Activated CD4-positive, alpha-beta T cell treated with anti-CD3 and anti-CD28 coated beads for 4 hours (primary cell): Measurements from ENCODE around the gene CHTF8.
"Not testable (repeated sequence)": the region's sequence is repeated elsewhere in the genome, so short reads cannot be mapped to it uniquely, and the experiment has no call there.

Experiments
- DNase-seq, 2 donors: peaks; one replicate each; pipeline ENCODE4 v3.0.0-alpha.2; 2020

CHTF8 gene

DNA sequence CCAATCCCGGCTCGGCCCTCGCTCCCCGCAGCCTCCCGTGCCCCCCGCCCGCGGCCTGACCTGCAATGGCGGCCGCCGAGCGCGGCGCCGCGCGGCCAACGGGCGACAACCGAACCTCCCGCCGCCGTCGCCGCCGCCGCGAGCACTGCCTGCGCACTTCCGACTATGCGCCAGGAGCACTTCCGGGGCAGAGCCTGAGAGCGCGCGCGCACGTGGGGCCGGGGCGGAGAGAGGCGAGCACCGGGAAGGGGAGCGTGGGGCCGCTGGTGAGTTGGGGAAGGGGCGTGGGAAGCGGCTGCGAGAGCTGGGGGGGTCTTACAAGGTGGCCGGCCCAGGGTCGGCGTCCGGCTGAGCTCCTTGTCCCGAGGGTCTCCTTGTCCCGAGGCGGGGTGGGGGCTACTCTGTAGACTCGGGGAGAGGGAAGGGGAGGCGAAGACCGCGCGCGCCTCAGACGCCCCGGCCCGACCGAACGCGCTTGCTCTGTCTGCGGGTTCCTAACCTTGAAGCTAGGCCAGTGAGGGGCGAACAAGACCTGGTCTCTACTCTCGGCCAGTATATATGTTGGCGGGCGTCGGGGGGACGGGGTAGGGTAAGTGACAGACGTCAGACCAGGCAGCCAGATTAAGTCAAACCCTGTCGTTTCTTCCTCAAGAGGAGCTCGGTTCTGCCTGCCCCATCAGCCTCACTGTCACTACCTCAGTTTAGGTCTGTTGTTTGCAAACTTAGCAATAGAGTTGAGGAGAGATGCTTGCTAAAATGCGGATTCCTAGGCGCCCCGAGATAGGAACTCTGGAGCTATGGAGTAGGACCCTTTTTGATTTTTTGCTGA, at the start of gene CHTF8, which contains the start of gene UTP4:
Gene CHTF8, minus strand, starts transcription at position 165 of the 829 bp plus-strand sequence. CDS start 11,130 bp downstream, outside the sequence.
Gene UTP4, plus strand, starts transcription at position 226 of the 829 bp plus-strand sequence. CDS start 811 bp downstream, outside the sequence.
- DNase-seq: peak; percentile 83 to 86

DNA sequence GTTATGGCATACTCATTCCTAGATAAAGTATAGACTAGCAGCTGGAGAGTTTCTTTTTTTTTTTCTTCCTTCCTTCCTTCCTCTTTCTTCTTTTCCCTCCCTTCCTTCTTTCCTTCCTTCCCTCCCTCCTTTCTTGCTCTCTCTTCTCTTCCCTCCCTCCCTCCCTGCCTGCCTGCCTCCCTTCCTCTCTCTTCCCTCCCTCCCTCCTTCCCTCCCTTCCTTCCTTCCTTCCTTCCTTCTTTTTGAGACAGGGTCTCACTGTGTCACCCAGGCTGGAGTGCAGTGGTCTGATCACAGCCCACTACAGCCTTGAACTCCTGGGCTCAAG, 47.6 kb upstream of the CHTF8 start:
- DNase-seq: no peak

DNA sequence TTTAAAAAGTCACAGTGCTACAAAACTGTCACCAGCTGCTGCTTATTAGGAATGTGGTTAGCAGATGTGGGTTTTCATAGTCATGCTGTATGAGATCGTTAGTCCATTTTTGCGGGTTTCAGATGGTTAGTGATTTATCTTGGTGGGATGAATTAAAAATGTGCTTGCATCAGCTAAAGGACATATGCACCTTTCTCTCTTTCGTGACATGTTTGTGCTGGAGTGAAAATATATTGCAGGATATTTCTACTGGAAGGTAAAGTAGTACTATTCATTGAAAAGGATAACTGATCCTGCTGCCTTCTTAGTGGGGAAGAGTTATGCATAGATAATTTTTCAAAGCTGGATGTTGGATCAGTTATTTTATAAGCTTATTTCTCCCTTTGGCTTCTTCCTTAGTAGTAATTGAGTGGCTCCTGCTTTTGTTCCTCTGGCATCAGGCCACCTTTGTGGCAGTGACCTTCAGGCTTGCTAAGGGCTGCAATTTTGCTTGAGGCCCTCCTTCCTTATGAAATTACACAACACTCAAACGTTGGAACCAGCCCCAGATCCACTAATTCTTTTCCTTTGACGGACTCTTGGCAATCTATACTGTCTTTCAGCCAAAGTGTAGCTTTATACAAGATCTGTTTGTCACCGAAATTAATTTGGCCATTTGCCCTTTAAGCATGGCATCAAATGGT, 47.1 kb upstream of the CHTF8 start:
- DNase-seq: no peak

DNA sequence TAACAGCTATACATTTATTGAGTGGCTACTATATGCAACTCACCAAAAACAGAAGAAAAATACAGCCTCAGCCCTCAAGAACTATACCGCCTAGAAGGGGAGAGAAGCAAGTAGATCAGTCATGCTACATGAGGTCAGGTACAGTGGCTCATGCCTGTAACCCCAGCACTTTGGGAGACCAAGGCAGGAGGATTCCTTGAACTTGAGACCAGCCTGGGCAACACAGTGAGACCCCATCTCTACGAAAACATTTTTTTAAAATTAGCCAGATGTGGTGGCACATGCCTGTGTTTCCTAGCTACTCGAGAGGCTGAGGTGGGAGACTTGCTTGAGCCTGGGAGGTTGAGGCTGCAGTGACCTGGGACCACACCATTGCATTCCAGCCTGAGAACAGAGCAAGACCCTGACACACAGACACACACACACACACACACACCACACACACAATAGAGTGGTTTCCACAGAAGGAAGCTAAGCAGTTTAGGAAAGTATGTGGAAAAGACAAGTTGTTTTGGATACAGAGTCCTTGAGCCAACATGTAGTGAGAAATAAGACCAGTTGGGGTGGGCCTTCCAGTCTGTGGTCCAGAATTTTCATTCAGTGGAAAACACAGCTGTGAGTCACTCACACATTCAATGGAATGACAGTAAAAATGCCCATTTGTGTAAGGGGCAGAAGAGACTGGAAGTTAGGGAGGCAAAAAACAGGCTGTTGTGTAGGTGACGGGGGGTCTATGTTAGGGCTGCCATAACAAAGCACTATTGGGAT, 43.8 kb upstream of the CHTF8 start:
- no peak for DNase-seq

DNA sequence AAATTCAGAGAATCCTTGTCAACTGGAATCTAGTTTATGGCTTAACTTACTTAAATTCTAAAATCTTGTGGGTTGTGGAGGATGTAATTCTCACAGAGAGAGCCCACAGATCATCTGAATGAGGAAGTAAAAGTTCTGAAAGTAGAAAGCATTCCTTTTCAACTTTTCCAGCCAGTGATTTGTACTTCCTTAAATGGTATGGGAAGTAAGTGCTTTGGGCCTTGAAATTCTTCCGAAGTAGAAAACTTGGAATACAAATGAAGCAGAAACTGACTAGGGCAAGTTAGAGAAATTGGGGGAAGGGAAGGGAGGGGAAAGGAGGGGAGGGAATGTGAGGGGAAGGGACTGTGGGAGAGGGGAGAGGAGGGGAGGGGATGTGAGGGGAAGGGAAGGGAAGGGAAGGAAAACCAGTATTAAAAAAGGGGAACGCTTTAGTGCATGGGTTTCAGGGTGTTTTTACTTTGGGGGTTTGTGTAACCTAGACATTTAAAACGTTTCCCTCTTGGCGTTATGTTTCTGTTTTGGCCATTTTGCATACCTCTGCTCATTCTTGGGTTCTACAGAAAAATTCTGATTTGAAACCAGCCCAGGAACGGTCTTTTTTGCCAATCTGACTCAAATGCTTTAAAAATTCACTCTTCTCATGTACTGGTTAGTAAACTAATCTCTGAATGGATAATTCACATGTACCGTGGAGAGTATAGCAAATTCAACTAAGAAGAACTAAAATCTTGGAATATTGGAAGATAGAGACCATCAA, 39.1 kb upstream of the CHTF8 start:
- no peak for DNase-seq

- DNase-seq: no peak
Observed at GRCh38 chr16:69169607-69170352, 37.4 kb upstream of the CHTF8 start.

DNA sequence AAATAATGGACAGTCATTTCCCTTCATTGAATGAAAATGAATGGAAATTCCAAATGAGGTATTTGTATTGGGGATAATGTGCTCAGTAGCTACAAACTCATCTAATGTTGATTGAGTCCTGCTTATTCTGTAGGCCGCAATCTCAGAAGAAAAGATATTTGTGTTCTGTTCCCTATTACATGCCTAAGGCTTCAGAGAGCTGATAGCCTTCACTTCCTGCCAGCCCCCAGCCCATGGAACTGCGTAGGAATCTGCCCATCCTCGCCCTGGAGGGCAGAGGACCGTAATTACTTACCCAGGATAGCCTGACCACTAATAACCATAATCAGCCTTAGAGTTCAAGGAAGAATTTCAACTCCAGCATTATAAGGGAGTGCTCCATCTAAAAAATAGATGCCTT, 36.7 kb upstream of the CHTF8 start:
- no peak for DNase-seq

DNA sequence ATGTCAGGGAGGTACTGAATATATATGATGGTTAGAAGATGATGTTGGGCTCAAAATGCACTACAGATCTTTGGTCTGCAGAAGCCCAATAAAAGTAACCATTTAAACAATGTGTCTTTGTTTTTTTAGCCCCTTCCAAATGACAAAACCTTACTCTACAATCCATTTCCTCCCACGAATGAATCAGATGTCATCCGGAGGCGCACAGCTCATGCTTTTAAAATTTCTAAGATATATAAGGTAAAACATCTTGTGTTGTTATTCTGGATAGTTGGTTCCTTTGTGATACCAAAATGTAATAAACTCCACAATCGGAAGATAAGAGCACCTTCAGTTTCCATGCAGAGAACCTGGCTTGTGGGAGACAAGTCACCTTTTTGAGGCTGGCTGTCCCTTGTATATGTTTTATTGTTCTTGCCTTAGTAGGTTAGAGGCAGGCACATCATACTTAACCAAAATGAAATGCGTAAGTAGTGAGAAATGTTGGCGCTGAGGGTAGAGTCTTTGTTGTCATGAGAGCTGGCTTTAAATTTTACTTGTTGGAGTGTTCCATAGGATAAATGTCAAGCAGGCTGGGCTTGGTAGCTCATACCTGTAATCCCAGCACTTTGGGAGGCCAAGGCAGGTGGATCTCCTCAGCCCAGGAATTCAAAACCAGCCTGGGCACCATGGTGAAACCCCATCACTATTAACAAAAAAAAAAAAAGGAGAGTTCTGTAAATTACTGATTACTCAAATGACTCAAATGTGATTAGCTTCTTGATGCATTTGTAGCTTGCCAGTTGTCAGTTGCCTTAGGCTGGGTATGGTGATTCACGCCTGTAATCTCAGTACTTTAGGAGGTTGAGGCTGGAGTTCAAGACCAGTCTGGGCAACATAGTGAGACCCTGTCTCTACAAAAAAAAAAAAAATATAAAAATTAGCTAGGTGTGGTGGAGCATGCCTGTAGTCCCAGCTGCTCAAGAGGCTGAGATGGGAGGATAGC, 34.9 kb upstream of the CHTF8 start:
- DNase-seq: no peak

- DNase-seq: peak; percentile 72 to 83
Observed at GRCh38 chr16:69166221-69166833, 33.9 kb upstream of the CHTF8 start.

DNA sequence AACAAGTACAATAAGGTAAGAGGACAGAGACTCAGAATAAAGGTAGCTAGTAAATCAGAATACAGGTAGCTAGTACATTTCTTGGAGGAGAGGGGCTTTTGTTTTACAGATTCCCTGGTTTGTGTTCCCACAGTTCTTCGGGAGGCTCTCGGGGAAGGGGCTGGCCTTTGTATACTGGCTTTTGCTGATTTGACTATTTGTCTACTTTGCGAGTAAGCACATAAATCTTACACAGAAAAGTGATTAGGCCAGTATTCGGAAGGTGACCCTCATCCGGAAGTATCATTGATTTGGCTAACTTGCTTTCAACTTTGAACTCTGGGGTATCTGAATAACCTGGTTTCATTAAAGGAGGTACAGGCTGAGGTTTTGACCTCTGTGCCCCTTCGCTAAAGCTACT, 33.2 kb upstream of the CHTF8 start:
- no peak for DNase-seq

DNA sequence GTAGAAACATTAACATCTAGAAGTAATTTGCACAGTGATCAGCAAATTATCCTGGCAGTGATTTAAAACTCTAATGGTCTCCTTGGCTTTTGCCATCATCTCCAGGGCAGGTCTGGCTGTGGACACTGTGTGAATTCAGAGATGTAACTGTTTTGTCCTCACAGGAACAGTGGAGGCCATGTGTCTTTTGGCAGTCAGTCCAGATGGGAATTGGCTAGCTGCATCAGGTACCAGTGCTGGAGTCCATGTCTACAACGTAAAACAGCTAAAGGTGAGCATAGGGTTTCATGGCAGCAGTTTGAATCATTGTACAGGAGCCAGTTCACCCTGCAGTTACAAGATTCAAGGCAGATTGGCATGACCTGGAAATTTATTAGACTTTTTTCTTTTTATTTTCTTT, 27.8 kb upstream of the CHTF8 start:
- DNase-seq: no peak

DNA sequence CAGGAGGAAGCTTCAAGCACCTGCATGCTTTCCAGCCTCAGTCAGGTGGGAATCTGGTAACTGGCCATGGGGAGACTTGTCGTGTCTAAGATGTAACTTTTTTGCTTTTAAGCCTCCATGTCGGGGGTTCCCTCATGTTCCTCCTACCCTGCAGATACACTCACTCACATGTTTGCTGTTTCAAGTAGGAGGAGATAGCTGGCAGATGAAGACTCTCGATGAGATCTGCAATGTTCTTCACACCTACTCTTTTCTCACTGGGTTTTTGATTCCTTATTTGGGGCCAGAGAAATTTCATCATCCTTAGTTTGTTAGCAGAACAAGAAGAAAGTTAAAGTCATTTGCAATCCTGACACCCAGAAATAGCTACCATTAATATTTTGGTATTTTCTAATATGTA, 24.8 kb upstream of the CHTF8 start:
- DNase-seq: no peak

- peak; percentile 40 to 65 for DNase-seq
Observed at GRCh38 chr16:69150146-69150865, 17.9 kb upstream of the CHTF8 start.

GRCh38 chr16:69149621-69150020, 17.2 kb upstream of the CHTF8 start:
- DNase-seq: not testable (repeated sequence)

- DNase-seq: no peak
Observed at GRCh38 chr16:69145658-69146057, 13.3 kb upstream of the CHTF8 start.

DNA sequence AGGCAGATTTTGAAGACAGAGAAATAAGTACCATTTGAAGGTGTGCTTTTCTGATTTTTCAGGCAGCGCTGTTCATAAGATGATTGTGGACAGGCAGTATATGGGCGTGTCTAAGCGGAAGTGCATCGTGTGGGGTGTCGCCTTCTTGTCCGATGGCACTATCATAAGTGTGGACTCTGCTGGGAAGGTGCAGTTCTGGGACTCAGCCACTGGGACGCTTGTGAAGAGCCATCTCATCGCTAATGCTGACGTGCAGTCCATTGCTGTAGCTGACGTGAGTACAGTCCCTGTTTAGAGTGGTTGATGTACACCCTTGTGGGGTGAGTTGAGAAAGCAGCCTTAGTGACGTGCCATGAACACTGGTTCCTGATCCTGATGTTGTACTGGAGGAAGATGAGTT, 10.7 kb upstream of the CHTF8 start:
- DNase-seq: no peak

DNA sequence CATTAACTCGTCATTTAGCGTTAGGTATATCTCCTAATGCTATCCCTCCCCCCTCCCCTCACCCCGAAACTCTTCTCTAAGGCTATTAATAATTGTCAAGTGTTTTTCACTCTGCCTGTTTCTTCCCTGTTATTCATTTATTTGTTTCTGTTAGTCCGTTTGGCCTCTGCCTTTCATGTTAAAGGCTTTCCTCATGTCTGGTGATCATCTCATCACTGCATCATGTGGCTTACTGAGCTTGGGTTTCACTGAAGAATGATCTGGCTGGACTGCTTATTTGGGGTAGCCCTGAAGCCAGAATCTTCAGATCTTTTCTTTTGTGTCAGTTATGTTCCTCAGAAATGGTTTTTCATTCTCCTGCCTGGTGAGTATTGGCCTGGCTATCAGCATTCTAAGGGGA, 9.5 kb upstream of the CHTF8 start:
- DNase-seq: no peak

GRCh38 chr16:69141014-69141413, 8.6 kb upstream of the CHTF8 start:
- no peak for DNase-seq

DNA sequence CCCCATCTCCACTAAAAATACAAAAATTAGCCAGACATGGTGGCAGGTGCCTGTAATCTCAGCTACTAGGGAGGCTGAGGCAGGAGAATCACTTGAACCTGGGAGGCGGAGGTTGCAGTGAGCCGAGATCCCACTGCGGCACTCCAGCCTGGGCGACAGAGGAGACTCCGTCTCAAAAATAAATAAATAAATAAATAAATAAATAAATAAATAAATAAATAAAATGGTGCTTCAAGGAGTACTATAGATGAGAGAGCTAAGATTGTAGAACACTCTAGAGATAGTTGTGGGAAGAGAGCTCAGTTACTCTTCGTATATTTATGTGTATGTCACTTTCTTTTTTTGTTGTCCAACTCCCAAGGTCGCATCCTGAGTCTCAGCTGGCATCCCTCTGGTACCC, 7.1 kb upstream of the CHTF8 start:
- DNase-seq: not testable (repeated sequence)

DNA sequence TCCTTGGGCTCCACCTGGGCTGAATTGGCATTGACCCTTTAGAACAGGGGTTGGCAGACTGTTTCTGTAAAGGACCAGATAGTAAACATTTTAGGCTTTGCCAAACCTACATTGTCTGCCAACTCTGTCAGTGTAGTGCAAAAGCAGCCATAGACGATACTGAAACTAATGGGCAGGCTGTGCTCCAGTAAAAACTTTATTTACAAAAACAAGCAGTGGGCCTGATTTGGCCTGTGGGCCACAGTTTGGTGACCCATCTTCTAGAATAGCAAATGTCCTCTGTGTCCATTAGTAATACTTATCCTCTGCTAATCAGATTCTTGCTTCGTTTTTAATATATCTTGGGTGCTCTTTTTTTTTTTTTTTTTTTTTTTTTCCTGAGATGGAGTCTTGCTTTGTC, 6.2 kb upstream of the CHTF8 start:
- no peak for DNase-seq
